Fibroblast of lung (primary cell): ENCODE measurements around the gene ANKS1A.

ENCODE experiments used
- EZH2 ChIP-seq: IDR thresholded peaks from 2 replicates; pipeline ENCODE4 v1.5.1; 2012; ENCODE audit warnings: low read length, control low read depth, mild to moderate bottlenecking; ENCODE audit errors: missing control alignments
- TF ChIP-seq, protein P1 (sequence below), 2 donors: IDR thresholded peaks in 1 of 2; conservative IDR thresholded peaks in 1 of 2; 1 replicate in 1 of 2; 2 replicates in 1 of 2; pipeline ENCODE4 v1.5.1; 2011 to 2012; ENCODE audit warnings: low read length in 2 of 2, control low read depth in 1 of 2, inconsistent platforms in 1 of 2, low read depth in 1 of 2, mild to moderate bottlenecking in 1 of 2

GRCh38 chr6:34982424-34982852, 93.4 kb downstream of the ANKS1A start:
- TF ChIP-seq, protein P1, sequence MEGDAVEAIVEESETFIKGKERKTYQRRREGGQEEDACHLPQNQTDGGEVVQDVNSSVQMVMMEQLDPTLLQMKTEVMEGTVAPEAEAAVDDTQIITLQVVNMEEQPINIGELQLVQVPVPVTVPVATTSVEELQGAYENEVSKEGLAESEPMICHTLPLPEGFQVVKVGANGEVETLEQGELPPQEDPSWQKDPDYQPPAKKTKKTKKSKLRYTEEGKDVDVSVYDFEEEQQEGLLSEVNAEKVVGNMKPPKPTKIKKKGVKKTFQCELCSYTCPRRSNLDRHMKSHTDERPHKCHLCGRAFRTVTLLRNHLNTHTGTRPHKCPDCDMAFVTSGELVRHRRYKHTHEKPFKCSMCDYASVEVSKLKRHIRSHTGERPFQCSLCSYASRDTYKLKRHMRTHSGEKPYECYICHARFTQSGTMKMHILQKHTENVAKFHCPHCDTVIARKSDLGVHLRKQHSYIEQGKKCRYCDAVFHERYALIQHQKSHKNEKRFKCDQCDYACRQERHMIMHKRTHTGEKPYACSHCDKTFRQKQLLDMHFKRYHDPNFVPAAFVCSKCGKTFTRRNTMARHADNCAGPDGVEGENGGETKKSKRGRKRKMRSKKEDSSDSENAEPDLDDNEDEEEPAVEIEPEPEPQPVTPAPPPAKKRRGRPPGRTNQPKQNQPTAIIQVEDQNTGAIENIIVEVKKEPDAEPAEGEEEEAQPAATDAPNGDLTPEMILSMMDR (conservative IDR thresholded peaks at IDR 0.05 in 1 of 2, IDR thresholded peaks at IDR 0.05 in 1 of 2; ENCODE audit: low read depth in 1 of 2, low read length in 2 of 2): peak; percentile 25 to 48
- TF ChIP-seq EZH2: no peak
